22Rv1 (cell line): ENCODE data around the gene MEF2C.

ENCODE experiments used
- CTCF ChIP-seq: fragments of 450-650 bp; IDR thresholded peaks from 2 replicates; pipeline ENCODE4 v1.5.1; 2017; ENCODE audit warnings: mild to moderate bottlenecking
- ZFX ChIP-seq: fragments of 450-650 bp; IDR thresholded peaks from 2 replicates; pipeline ENCODE4 v1.6.1; 2017; ENCODE audit warnings: antibody characterized with exemption, borderline replicate concordance

GRCh38 chr5:88842784-88843183, 40.2 kb downstream of the MEF2C start:
- TF ChIP-seq CTCF: no peak
- TF ChIP-seq ZFX: no peak
